NCI-H526 (cell line): ENCODE measurements around the gene PGM2L1.
A peak's percentile ranks its signal among the peaks of the same experiment; 100 is the strongest.

Source experiments
- DNase-seq, 2 experiments: peaks; one replicate each; lab custom pipeline; 2025; lab: John Stamatoyannopoulos, UW

PGM2L1 gene

DNA sequence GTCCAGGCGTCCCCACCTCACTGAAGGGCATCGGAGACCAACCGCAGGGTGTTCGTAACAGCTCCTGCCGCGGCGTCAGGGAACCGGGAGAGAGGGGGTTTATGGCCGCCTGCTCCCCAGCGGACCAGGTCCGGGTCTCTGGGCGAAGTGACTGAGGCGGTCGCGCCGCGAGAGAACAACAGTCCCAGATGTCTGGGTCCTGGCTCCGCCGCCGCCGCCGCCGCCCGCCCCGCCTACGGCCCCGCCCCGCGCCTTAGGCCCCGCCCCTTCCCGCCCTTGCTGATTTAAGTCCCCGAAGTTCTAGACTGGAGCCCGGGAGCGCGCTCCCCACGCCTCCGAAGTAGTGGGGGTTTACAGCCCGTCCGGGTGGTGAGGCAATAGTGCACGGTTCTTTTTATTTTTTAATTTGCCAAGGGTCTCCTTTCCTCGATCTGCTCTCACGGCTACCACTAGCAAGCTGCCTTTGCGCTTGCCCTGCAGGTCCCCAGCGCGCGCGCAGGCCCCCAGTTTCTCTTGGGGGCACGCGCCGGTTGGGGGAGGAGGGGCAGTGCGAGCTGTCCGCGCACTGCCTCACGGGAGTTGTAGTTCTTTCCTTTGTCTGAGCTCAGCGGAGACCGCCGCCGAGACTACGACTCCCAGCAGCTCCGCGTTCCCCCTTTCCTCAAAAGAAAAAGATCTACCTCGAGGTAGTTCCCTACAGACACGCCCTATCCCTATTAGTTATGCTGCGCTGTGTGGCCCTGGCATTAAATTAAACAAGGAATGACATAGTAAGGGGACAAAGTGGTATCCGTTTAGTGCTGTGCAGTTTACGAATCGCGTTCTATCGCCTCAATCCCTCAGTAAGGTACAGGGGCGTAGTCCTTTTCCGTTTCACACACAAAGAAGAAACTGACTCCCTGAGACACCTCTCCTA lies at the start of gene PGM2L1:
Gene PGM2L1, minus strand, starts transcription at position 190 of the 916 bp plus-strand sequence. CDS start 272 bp downstream, outside the sequence.
- DNase-seq = peak; percentile 97 to 98

DNA sequence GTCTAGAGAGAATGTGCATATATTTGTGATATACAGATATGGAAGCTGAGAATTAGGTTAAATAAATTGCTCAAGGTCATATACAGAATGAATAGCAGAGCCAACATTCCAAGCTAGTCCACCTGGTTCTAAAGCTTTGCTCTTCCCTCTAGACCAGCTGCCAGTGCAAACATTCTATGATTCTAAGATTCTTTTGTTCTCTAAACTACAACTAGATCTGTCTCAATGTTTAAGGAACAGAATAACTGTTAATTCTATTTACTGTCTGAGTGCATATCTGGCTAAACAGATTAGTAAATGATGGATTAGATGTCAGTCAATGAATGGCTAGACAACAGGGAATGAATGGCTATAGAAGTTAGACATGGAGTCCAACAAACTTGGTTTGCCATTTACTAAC lies 49.5 kb upstream of the PGM2L1 start:
- no peak for DNase-seq

DNA sequence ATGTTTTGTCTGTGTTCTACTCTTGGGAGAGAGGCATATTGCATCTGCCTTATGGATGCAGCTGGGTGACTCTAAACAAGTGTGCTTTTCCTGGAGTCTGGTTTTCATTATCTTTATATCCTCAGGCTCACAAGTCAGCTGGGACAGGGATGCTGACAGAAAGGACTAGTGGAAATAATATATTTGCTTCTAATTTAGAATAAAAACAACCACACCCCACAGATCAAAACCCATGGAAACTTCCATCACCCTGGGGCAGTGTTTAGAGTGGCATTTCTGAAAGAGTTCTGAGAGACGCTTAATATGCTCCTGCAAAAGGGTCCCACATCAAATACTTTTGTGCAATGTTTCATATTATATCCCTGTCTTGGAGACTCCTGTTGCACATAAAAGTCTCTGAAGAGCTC lies 48.3 kb upstream of the PGM2L1 start:
- DNase-seq = no peak

DNA sequence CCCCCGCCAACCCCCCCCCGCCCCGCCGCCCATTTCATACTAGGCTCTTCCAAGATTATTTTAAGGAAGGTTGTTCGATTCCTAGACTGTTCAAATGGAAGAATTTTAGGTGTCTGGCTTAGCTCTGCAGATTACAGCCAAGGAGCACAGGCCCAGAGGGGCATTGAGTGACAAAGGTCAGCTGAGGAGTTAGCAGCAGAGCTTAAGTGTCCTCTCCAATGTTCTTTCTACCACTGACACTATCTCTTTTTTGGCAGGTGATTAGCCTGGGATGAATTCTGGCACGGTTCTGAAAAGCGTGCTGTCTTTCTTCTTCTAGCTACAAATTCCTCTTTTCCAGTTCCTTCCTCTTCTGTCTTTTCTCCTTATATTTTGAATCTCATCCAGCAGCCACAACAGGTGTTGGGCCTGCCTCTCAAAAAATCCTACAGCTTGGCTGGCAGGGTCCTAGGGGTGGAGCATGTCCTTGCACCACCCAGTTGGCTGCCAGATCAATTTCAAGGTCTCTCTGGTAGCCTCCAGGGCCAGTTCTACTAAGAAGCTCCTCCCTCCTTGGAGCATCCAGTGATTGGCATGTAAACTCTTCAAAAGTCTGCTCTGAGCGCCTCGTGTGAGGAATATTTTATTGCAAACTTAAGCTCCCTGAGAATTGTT lies 46.1 kb upstream of the PGM2L1 start:
- no peak for DNase-seq

DNA sequence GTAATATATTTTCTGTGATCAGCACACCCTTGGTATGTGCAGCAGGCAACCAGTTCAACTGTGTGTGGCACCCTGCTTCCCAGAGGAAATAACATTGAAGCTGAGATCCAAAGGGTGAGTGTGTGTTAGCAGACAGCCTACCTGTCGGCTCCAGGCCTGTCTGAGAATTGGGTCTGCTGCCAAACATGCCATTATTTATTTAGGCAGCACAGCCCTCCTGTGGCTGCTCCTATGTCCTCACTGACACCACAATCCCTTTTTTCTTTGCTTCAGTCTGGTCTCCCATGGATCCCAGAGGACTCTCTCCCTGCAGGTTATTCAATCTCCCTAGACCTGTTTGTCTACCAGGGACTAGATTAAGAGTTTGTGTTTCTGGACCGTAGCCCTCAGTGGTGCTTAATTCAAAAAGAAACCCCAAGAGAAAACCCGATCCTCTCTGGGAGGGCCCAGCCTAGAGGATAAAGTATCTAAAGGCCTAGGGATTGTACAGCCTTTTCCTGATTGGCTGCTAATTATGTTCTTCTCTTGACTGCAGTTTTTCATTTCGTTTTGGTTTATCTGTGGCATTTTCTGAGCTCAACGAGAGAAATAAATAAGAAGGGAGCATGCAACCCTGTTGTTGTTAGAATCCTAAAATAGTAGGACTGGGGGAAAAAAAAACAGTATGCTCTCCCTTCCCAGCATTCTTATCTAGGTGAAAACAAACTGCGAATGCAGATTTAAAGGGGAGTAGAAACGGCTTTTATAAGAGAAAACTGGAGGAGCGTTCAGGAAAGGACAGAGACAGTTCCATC lies 45.0 kb upstream of the PGM2L1 start:
- DNase-seq = peak; percentile 26 to 67

DNA sequence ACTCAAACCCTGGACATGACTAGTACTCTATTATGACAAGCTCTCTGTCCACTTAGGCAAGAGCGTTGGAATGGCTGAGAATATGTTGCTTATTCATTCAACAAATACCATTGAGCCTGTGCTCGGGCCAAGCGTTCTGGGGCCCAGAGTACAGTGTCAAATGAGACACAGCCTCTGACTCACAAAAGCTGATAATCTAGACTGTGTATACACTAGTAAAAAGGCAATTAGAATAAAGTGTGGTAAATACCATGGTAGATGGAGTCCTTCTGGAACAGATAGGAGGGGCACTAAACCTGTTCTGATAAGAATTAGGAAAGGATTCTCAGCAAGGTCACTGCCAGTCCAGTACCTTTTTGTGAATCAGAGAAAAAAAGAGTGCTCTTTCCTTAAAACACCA lies 44.4 kb upstream of the PGM2L1 start:
- no peak for DNase-seq

DNA sequence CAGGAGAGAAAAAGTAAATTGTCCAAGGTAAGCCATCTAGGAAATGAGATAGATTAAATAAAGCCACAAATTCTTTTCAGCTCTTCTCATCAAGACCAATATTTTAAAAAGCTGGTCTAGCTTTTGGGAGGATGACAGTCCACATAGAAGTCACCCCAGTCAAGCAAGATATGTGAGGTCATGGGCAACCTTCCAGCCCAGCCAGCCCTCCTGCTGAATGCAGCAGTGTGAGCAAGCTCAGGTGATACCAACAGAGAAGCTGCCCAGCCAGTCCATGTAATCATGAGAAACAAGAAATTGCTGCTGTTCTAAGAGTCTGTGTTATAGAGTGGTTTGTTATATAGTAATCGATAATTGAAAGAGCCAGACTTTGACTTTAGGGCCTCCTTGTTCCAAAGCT lies 40.4 kb upstream of the PGM2L1 start:
- DNase-seq = no peak

DNA sequence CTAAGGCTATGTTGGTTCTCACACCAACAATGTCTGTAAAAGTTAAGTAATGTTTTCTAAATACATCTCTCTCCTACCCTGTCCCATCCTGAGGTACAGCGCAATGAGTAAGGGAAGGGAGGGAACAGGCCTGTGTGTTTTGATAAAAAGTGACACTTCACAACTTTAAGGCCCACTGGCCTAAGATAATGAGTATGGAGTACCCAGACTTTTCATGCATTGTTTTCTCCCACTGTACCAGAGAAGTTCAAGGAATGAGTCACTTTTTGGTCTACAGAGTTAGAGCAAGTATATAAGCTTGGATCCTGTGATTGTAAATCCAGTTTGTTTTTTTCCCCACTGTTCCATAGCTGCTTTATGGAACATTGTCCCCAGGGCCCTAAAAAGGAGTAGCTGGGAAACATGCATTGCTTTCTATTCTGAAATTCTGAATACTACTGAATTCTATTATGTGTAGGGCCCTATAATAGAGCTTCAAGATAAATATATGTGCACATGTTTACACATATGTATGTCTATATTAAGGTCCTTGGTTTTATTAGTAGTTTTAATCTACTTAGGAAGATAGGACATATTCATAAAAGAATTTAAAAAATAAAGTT lies 39.3 kb upstream of the PGM2L1 start:
- DNase-seq = no peak

DNA sequence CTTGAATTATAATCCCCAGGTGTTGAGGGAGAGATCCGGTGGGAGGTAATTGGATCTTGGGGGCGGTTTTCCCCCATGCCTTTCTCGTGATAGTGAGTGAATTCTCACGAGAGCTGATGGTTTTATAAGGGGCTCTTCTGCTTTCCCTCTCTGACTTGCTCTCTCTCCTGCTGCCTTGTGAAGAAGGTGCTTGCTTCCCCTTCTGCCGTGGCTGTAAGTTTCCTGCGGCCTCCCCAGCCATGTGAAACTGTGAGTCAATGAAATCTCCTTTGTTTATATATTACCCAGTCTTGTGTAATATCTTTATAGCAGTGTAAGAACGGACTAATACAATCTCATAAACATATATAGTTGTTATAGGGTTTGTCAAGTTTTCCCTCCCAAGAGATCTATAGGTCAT lies 36.3 kb upstream of the PGM2L1 start:
- DNase-seq = no peak

DNA sequence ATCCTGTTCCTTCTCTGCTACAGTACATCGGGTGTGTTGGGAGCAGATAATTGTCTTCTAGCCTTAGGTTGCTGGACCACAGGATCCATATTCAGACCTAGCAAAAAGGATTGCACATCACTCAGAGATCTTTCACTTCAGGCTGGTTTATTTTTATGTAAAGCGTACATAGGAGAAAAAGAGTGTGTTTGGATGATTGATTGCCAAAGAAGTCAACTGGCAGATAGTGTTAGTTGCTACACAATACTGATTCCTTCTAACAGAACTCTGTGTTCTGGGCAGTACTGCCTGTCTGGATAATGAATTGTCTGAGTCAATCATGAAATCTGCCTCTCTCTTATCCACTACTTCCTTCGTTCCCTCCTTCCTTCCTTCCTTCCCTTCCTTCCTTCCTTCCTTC lies 31.0 kb upstream of the PGM2L1 start:
- DNase-seq = no peak

DNA sequence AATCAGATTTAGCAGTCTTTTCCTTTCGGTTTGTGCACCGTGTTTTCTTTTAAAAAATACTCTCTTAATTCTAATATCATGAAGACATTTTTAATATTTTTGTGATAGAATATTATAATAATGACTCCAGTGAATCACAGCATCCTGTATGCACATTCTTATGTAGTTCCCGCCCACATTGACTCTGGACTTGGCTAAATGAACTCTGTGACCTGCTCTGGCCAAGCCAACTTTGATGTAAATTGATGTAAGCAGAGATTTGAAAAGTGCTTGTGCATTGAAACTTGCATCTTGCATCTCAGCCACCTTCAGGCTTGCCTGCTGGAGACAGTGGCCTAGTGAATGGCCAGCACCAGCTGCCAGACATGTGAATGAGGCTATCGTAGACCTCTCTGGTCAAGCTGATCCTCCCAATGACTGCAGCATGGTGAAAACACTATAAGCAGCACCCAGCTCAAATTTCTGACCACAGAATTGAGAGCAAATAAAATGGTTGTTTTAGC lies 29.2 kb upstream of the PGM2L1 start:
- DNase-seq = no peak

DNA sequence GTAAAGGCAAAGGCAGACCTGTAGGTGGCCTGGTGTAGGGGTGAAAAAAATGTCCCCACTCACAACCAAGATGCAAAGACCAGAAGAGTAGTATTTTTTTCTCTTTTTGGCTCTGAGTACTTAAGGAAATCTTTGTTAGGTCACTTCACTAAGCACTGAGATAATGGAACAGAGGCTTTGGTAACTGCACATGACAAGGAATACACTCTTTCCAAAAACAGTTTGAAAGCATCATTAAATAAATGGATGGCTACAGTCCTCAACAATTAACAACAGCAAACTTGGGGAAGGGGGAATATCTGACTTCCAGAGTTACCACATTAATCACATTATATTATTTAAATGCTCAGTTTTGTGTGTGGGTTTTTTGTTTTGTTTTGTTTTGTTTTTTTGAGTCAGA lies 26.9 kb upstream of the PGM2L1 start:
- DNase-seq = no peak

DNA sequence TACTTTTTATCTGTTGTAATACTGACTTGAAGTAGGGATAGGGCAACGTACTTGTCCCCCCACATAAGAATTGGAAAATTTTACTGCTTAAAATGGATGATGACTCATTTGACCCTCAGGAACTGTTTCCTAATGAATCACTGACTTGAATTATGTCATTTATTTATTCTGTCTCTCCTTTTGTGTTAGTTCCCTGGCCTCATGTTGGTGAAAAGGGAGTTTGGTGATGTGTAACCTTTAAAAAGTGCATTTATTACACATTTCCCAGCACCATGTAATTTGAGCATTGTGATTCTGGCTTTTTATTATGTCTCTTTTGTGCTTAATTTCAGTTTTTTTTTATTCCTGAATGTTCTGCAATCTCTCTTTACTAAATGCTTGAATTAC lies 20.3 kb upstream of the PGM2L1 start:
- DNase-seq = no peak

DNA sequence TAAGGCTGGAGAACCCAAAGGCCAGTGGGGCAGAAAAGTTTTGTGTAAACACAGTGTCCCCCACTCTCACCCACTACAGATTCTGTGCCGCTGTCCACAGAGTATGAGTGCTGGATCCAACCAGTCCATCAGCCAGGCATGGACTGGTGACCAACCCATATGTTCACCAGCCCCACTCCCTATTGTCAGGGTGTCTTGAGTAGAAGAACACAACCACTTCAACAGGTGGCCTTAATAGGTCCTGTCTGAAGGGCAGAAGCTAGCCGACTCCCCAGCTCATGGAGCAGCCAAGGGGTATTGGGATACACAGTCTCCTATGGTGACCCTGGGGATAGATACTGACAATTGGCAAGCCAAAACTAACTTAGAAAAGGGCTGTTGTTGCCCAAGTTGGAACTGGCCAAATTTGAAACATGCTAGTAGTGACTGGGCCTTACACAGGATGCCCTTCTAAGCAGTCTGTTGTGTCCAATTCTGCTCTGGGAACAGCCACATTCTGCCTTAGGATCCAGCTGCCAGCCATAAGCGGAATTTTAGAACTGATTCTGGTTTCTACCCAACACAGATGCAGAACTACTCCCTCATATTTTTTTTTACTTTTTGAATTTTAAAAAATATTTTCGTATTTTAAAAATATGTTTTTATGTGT lies 19.8 kb upstream of the PGM2L1 start:
- no peak for DNase-seq

DNA sequence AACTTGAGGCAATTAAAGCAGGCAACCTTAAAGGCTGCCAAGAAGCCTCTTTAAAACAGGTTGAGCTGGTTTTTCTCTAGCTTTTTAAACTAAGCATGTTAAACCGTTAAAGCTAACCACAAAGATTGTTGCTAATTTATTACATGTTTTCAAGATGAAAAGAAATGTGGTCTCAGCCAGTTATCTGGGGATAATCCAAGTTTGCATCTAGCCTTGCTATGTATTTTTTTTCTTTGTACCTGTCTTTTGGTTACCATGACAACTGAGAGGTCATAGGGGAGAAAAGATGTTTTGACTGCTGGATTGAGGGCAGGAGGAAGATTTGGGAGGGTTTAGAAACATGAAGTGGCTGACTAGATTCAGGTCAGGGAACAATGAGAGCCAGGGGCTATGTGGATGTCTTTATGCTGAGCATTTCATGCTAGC lies 19.2 kb upstream of the PGM2L1 start:
- peak; percentile 43 to 59 for DNase-seq

DNA sequence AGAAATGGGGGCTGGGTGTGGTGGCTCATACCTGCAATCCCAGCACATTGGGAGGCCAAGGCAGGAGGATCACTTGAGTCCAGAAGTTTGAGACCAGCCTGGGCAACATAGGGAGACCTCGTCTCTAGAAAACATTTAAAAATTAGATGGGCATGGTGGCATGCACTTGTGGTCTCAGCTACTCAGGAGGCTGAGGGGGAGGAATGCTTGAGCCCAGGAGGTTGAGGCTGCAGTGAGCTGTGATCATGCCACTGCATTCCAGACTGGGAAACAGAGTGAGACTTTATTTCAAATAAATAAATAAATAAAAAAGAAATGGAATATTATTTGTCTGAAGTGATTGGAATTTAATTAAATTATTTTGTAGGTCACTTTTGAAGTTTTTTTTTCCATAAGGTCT lies 18.7 kb upstream of the PGM2L1 start:
- peak in 1 of 2 experiments; percentile 8 for DNase-seq

DNA sequence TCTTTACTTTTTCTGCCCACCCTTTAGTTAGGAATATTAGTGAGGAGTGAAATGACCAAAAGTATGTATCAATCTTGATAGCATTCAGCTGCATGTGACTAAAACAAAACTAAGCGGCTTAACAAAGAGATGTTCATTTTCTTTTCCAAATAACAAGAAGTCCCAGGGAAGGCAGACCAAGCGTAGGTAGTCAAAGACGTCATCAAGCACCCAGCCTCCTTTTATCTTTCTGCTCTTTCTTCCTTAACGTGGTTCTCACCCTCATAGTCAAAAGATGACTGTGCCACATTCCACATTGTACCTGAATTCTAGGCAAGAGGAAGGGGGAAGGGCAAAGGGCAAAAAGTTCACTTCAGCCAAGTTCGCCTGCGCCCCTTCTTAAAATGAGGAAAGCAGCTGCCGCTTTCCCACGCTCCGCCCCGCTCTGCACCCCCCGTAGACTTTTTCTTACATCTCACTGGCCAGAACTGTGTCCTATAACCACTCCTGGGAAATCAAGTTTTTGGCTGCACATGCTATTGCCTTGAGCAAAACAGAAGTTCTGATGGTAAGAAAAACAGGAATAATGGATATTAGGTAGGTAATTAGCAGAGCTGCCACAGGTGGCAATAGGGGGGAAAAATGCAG lies 14.6 kb upstream of the PGM2L1 start:
- DNase-seq = no peak

DNA sequence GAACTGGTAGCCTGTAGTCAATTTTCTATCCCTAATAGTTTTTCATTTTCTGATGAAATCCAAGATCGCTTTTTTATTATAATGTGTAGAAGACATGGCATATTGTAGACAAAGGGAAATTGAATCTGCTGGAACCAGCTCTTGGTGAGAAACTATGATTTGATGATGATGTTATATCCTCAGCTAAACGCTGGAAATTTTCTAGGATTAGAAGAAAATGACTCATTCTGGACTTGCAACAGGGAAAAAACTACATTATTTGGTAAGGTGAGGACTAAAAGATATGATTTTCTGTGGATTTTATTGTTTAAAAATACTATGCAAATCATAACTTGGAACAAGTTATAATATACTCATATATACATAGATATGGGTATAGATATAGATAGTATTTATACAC lies 14.1 kb upstream of the PGM2L1 start:
- no peak for DNase-seq

DNA sequence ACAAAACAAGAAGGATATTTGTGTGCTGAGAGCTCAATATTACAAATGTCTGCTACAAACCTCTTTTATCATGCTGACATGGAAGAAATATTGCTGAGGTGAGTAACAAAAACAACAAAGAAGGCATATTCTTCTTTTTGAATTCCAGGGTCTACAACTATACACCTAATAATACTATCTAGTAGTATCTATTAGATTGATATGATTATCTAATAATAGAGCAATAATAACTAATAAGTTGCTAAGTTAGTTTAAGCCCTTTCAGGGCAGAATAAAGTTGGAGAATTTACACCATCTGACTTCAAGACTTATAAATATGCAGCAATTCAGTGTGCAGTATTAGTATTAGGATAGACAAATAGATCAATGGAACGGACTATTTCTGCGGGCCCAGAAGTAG lies 11.4 kb upstream of the PGM2L1 start:
- no peak for DNase-seq

DNA sequence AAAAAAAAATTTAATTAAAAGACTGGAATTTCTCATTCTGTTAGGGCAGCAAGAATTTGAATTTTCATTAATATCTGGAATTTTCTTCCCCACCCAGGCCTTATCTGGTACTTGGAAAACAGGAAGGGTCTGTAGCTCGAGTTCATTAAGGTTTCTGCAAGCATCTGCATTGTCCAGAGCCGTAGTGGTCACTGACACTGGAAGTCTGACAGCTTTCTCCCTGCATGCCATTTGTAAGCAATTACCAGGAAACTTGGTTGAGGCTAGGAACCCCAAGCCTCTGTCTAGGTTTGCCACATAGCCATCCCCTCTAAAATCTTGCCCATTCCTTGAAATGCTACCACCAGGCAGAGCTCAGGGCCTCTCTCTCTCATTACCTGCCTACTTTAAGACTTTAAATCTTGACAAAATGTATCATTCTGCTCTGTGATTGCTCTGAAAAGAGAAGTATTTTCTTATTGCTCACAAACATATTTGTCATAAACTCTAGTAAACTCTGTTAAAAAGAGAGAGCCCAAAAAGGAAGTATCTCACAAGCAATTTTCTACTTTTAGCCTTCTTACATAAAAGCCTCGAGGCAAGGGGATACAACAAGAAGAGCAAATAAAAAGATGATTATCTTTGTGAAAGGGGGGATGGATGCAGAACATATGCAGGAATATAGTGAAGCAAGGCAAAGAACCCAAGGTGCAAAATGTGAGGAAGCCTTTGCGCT lies 5.5 kb upstream of the PGM2L1 start:
- no peak for DNase-seq
